NT2/D1 (cell line): ENCODE results near the gene GUCY1A2.

Experiments
- DNase-seq: peaks from one replicate; pipeline ENCODE4 v3.0.0-alpha.2; 2011; ENCODE audit warnings: low read depth, low spot score
- H3K27me3 ChIP-seq: 2 replicates; pipeline ENCODE4 v1.6.0; 2011; ENCODE audit warnings: mild to moderate bottlenecking; ENCODE audit not compliant: insufficient read length, insufficient read depth
- H3K36me3 ChIP-seq: 2 replicates; pipeline ENCODE4 v1.6.1; 2011; ENCODE audit warnings: mild to moderate bottlenecking, low read length, mixed read lengths; ENCODE audit not compliant: insufficient read depth, insufficient read length
- H3K4me1 ChIP-seq: 2 replicates; pipeline ENCODE4 v1.5.1; 2011; ENCODE audit not compliant: insufficient read depth, insufficient read length
- H3K4me3 ChIP-seq: 2 replicates; pipeline ENCODE4 v1.5.1; 2011; ENCODE audit warnings: low read depth; ENCODE audit not compliant: insufficient read length
- H3K9ac ChIP-seq: 2 replicates; pipeline ENCODE4 v1.6.0; 2011; ENCODE audit warnings: low read depth; ENCODE audit not compliant: insufficient read length
- H3K9me3 ChIP-seq: 2 replicates; pipeline ENCODE4 v1.5.1; 2011; ENCODE audit warnings: mild to moderate bottlenecking, low read length; ENCODE audit not compliant: insufficient read depth
- SUZ12 ChIP-seq: IDR thresholded peaks from 2 replicates; pipeline ENCODE4 v1.6.1; 2011; ENCODE audit not compliant: insufficient read length, insufficient read depth; ENCODE audit errors: extremely low read depth
- YY1 ChIP-seq: IDR thresholded peaks from 2 replicates; pipeline ENCODE4 v1.6.1; 2011; ENCODE audit not compliant: insufficient read length, insufficient read depth
- ZNF274 ChIP-seq: IDR thresholded peaks from 2 replicates; pipeline ENCODE4 v1.6.1; 2011; ENCODE audit warnings: mild to moderate bottlenecking, low read depth, low read length

Gene GUCY1A2

DNA sequence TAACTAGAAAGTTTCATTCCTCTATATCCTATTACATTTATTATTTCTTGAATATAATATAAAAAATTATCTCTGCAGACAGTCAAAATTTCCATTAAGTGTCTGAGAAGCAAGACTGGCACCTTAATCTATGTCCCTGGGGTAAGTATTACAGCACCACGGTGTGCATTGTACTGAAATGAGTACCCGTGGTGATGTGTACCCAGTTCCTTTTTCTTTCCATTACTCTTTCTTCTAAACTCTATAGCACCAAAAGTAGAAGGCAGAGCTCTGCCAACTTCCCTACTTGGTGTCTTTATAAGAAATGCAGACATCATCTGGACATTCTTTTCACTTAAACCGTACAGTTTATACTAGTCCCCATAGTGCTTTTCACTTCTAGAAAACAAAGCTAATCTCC, 161.7 kb downstream of the GUCY1A2 start:
- Histone ChIP-seq H3K36me3 (no peaks in the 10 kb centered on the region), H3K27me3 (no peaks in the 10 kb centered on the region), H3K9ac (no peak overlapping the region), H3K9me3 (no peaks in the 10 kb centered on the region), H3K4me1 (no peaks in the 10 kb centered on the region), H3K4me3 (no peak overlapping the region)
- DNase-seq = no peak
- TF ChIP-seq ZNF274 (no peak), YY1 (no peak), SUZ12 (no peak)

DNA sequence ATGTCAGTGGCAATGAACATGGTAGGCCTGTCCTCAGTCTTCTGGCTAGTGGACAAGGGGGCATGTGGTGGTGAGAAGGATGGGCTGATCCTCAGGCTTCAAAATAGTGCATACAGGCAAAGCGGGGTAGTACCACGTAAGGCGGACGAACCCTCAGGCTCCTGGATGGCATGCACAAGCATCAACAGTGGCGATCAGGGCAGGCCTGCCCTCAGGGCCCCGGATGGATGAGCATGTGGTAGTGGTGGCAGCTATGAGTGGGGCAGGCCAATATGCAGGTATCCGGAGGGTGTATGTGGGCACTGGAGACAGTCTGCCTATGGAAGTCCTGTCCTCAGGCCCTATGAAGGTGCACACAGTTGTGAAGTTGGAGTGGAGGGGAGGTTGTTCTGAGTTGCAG, 163.8 kb downstream of the GUCY1A2 start:
- H3K9me3 ChIP-seq = no peaks in the 10 kb centered on the region
- DNase-seq = no peak
- no peak for TF ChIP-seq YY1
- TF ChIP-seq ZNF274 = no peak
- TF ChIP-seq SUZ12 = no peak

DNA sequence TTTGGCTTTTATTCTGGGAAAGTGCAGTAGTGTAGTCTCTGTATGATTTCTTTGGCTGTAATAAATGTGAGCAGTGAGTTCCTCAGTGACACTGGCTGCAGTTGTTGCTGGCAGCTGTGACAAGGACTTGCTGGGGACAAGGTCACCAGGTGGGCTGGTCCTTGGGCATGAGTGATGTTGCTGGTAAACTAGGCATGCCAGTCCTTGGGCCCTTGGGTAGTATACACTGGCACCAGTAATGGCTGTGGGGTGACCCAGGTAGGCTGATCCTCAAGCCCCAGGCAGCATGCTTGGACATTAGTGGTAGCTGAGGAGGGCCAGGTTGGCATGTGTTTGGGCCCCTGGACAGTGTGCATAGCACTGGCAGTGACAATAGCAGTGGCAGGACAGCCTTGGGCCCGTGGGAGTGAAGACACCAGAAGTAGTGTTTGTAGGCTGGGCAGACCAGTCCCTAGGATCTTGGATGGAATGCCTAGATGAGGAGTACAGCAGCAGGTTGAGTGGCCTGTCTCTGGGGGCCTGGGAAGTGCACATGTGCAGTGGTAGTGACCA, 164.3 kb downstream of the GUCY1A2 start:
- no peak for DNase-seq
- H3K27me3 ChIP-seq = no peaks in the 10 kb centered on the region
- no peak overlapping the region for H3K4me3 ChIP-seq
- H3K9me3 ChIP-seq = no peaks in the 10 kb centered on the region
- H3K36me3 ChIP-seq = no peaks in the 10 kb centered on the region
- H3K4me1 ChIP-seq = no peaks in the 10 kb centered on the region
- no peak overlapping the region for H3K9ac ChIP-seq
- TF ChIP-seq ZNF274 (no peak), SUZ12 (no peak), YY1 (no peak)

More for the DNA sequence above, 163.8 kb downstream of the GUCY1A2 start:
- Histone ChIP-seq H3K4me3 (no peak overlapping the region), H3K4me1 (no peaks in the 10 kb centered on the region), H3K9ac (no peak overlapping the region), H3K36me3 (no peaks in the 10 kb centered on the region), H3K27me3 (no peaks in the 10 kb centered on the region)

DNA sequence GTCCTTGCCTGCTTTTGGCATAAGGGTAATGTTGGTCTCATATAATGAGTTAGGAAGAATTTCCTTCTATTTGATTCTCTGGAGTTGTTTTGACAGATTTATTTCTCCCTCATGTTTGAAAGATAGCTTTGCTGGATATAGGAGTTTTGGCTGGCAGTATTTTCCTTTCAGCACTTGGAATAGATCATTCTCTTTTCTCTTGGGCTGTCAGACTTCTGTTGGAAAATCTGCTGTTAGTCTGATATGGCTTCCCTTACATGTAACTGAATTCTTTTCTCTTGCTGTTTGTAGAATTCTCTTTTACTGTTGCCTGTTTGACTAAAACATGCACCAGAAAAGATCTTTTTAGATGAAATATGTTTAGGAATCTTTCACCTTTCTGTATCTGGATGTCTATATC, 165.5 kb downstream of the GUCY1A2 start:
- H3K9me3 ChIP-seq = no peaks in the 10 kb centered on the region
- no peak for DNase-seq
- H3K27me3 ChIP-seq = no peaks in the 10 kb centered on the region
- no peak overlapping the region for H3K4me3 ChIP-seq
- no peaks in the 10 kb centered on the region for H3K36me3 ChIP-seq
- H3K4me1 ChIP-seq = no peaks in the 10 kb centered on the region
- no peak for TF ChIP-seq ZNF274
- TF ChIP-seq YY1 = no peak
- TF ChIP-seq SUZ12 = no peak
- no peak overlapping the region for H3K9ac ChIP-seq

DNA sequence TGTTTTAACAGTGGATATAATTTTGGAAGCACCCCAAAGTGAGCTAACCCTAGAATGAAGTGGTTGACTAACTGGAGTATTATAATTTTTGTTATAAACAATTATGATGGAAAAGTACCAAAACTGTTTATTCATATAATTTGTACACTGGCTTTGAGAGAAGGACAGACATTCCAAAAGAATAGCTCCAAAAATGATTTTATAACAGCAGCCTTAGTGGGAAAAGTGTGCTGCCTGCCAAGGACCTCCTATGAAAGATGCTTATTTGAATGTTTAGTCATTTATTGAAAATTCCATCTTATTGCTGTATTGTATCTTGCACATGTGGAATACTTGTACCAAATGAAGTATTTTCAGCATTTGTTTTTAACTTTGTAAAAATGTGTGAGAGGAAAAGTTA, 169.8 kb downstream of the GUCY1A2 start:
- no peak overlapping the region for H3K4me3 ChIP-seq
- H3K4me1 ChIP-seq = no peaks in the 10 kb centered on the region
- H3K9ac ChIP-seq = no peak overlapping the region
- H3K9me3 ChIP-seq = no peaks in the 10 kb centered on the region
- no peak for TF ChIP-seq SUZ12
- no peak for TF ChIP-seq ZNF274
- no peak for TF ChIP-seq YY1
- no peaks in the 10 kb centered on the region for H3K27me3 ChIP-seq
- no peaks in the 10 kb centered on the region for H3K36me3 ChIP-seq
- no peak for DNase-seq

DNA sequence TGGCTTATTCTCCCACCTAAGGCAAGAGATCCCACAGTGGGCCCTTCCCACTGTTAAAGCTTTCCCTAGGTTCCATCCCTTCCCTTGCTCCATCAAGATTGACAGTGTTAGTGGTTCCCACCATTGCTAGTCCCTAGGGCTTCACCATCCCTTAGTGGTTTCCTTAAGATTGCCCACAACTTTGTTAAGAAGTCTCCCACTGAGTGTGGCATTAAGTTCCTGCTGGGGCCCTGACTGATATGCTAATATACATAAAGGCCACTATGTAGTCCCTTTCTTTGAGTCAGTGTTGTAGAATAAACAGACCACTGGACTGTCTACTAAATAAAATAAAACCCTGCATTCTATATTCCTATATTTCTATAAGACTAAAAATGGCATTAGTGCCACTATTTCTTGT, 176.1 kb downstream of the GUCY1A2 start:
- DNase-seq = no peak
- H3K4me3 ChIP-seq = no peak overlapping the region
- H3K9ac ChIP-seq = no peak overlapping the region
- no peaks in the 10 kb centered on the region for H3K27me3 ChIP-seq
- TF ChIP-seq SUZ12 = no peak
- TF ChIP-seq YY1 = no peak
- no peak for TF ChIP-seq ZNF274
- H3K9me3 ChIP-seq = no peaks in the 10 kb centered on the region
- H3K36me3 ChIP-seq = no peaks in the 10 kb centered on the region
- H3K4me1 ChIP-seq = no peaks in the 10 kb centered on the region

DNA sequence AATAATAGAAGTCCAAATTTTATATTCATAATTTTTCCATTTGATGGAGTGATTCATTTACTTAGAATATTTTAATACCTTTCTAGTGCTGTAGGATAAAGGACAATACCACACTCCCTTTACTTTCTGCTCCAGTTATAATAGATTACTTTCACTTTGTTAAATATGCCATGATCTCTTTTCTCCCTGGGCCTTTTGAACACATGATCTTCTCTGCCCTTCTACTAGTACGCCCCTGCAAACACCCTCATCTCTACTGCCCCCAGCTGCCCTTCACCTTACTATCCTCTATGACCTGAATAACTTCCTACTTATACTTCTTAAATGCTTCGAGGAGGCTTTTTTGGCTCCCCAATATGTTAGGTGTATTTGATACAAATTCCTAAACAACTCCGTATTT, 177.3 kb downstream of the GUCY1A2 start:
- TF ChIP-seq YY1 = no peak
- TF ChIP-seq SUZ12 = no peak
- no peak for TF ChIP-seq ZNF274
- no peak overlapping the region for H3K9ac ChIP-seq
- H3K36me3 ChIP-seq = no peaks in the 10 kb centered on the region
- no peaks in the 10 kb centered on the region for H3K4me1 ChIP-seq
- no peak overlapping the region for H3K4me3 ChIP-seq
- no peak for DNase-seq
- H3K27me3 ChIP-seq = no peaks in the 10 kb centered on the region
- no peaks in the 10 kb centered on the region for H3K9me3 ChIP-seq

DNA sequence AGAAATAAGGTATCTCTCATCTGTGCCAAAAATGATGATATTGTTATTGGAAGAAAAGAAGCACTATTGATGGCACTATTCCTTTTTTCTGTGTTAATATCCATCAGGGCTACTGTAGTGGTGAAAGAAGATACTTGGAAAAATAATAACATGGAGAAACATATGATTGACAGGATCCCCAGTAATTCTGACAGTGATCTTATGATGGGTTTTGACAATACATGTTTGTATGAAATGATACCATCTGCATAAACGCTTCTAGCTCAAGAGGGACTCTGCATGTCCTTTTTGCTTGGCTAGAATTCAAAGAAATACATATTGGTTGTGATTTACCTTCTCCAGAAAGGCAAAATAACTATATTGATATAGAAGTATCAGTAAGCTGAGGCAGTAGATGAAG, 178.1 kb downstream of the GUCY1A2 start:
- Histone ChIP-seq H3K9ac (no peak overlapping the region), H3K4me3 (no peak overlapping the region), H3K4me1 (no peaks in the 10 kb centered on the region), H3K9me3 (no peaks in the 10 kb centered on the region), H3K36me3 (no peaks in the 10 kb centered on the region), H3K27me3 (no peaks in the 10 kb centered on the region)
- TF ChIP-seq SUZ12 (no peak), YY1 (no peak), ZNF274 (no peak)
- no peak for DNase-seq
